Right lobe of liver (tissue), 6 donors: Measurements from ENCODE around the gene PRPF38B. TPM values are rescaled to one million over a fixed set of nuclear protein-coding genes. Genes with fewer than 3 reads are reported as not detected.

ENCODE experiments used
- ATAC-seq, 4 donors: fragments of 200-7000 bp; cut with Tn5 transposase; one replicate each; pipeline ENCODE4 v1.9.1; 2020; ENCODE audit warnings: mild to moderate bottlenecking in 4 of 4, moderate library complexity in 4 of 4
- DNase-seq, 3 donors: peaks; one replicate each; pipeline ENCODE4 v3.0.0-alpha.2; 2020
- H3K27ac ChIP-seq, 3 donors: fragments of 200-600 bp; one replicate each; pipeline ENCODE4 v1.8.0; 2022
- H3K27me3 ChIP-seq, 2 donors: fragments of 200-600 bp; one replicate each; pipeline ENCODE4 v1.8.0; 2022
- H3K36me3 ChIP-seq, 4 donors: fragments of 200-600 bp; sonication (generic) in 1 of 4; one replicate each; pipeline versions ENCODE4 v1.5.1 to v1.8.0; 2017 to 2022; ENCODE audit warnings: control low read depth in 1 of 4
- H3K4me1 ChIP-seq, 4 donors: fragments of 200-600 bp; sonication (generic) in 1 of 4; one replicate each; pipeline versions ENCODE4 v1.5.1 to v1.8.0; 2017 to 2022; ENCODE audit warnings: control low read depth in 1 of 4
- H3K4me3 ChIP-seq, 3 donors: fragments of 200-600 bp; one replicate each; pipeline ENCODE4 v1.8.0; 2022
- H3K9me3 ChIP-seq, 4 donors: fragments of 200-600 bp; sonication (generic) in 1 of 4; one replicate each; pipeline versions ENCODE4 v1.5.1 to v1.8.0; 2017 to 2022; ENCODE audit warnings: control low read depth in 1 of 4
- POLR2A ChIP-seq: fragments of 450-650 bp; IDR thresholded peaks from one replicate; pipeline ENCODE4 v1.6.1; 2017; ENCODE audit warnings: antibody characterized with exemption, mild to moderate bottlenecking
- WGBS: methylation state at CpG from one replicate; pipeline ENCODE4 v1.1.6; 2018; ENCODE audit warnings: low coverage, low lambda C conversion rate; ENCODE audit not compliant: insufficient coverage; ENCODE audit errors: missing lambda C conversion rate; 5-methylcytosine and 5-hydroxymethylcytosine counted together
- intact Hi-C, 2 donors: fragments of 100-400 bp; cut with DNase I; formaldehyde crosslinking; loops; one replicate each; pipeline versions ENCODE4 v1.11.2 to v1.14.1; 2022
- total RNA-seq, 6 experiments: library from RNA; depleted of rRNA in 2 of 6; stranded (reverse); fragments of >200 nt in 2 of 6; fragmentation: NEBNext Ultra II Directional in 3 of 6; extraction: Animal tissue kit (Norgen Biotek cat#: 25700) in 3 of 6; gene quantifications; one replicate each; pipeline versions ENCODE4 v1.1.0 to v1.2.4, GENCODE V29; 2016 to 2023
- TF ChIP-seq, protein P1 (sequence below), 4 donors: fragments of 200-600 bp in 3 of 4; fragments of 450-650 bp in 1 of 4; IDR thresholded peaks; one replicate each; pipeline versions ENCODE4 v1.5.1 to v1.8.0; 2016 to 2022; ENCODE audit warnings: antibody characterized with exemption in 4 of 4, mild to moderate bottlenecking in 2 of 4
- donor health status: DM: no; HTN: yes; CAD: no.
- donor health status: DM: no; HTN: no; CAD: no.
- donor health status: DM: no; HTN: no; CAD: no.
- donor health status: DM: no; HTN: yes; CAD: no.
- donor health status: DM: no; HTN: yes; CAD: no.

The PRPF38B gene
- total RNA-seq, 6 experiments from 2014 or later: 8.6 to 20.3 (median 12.6) TPM

DNA sequence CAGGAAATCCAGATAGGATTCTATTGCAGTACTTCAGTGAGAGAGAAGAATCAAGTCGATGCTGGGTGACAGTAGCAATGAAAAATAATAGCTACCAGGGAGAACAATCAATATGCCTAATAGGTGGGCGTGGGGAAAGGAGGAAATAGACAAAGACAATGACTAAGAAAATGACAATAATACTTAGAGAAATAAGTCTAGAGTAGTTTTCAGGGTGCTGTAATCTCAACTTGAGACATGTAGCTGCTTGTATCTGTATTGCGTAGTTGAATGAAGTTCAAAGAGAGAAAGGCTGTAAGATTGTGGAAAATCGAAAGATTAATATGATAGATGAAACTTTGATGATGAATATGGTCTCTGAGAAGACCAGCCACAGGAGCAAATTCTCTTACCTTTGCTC is 57.0 kb downstream of the PRPF38B start:
- DNase-seq (no peak), ATAC-seq (no peak)
- intact Hi-C loops: no loop called here
- H3K4me1 ChIP-seq: peaks cover 0 to 5% (median 2%) of the 10 kb centered on the region in 4 donors
- no peak overlapping the region for H3K27ac ChIP-seq
- peaks cover 0 to 9% (median 0%) of the 10 kb centered on the region in 4 donors for H3K36me3 ChIP-seq
- no peak for TF ChIP-seq POLR2A
- TF ChIP-seq, protein P1, sequence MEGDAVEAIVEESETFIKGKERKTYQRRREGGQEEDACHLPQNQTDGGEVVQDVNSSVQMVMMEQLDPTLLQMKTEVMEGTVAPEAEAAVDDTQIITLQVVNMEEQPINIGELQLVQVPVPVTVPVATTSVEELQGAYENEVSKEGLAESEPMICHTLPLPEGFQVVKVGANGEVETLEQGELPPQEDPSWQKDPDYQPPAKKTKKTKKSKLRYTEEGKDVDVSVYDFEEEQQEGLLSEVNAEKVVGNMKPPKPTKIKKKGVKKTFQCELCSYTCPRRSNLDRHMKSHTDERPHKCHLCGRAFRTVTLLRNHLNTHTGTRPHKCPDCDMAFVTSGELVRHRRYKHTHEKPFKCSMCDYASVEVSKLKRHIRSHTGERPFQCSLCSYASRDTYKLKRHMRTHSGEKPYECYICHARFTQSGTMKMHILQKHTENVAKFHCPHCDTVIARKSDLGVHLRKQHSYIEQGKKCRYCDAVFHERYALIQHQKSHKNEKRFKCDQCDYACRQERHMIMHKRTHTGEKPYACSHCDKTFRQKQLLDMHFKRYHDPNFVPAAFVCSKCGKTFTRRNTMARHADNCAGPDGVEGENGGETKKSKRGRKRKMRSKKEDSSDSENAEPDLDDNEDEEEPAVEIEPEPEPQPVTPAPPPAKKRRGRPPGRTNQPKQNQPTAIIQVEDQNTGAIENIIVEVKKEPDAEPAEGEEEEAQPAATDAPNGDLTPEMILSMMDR (IDR thresholded peaks at IDR 0.05): no peak
- 78% methylated on average over 4 of the region's 4 CpGs for WGBS
- no peaks in the 10 kb centered on the region for H3K27me3 ChIP-seq
- no peaks in the 10 kb centered on the region for H3K9me3 ChIP-seq
- no peak overlapping the region for H3K4me3 ChIP-seq

DNA sequence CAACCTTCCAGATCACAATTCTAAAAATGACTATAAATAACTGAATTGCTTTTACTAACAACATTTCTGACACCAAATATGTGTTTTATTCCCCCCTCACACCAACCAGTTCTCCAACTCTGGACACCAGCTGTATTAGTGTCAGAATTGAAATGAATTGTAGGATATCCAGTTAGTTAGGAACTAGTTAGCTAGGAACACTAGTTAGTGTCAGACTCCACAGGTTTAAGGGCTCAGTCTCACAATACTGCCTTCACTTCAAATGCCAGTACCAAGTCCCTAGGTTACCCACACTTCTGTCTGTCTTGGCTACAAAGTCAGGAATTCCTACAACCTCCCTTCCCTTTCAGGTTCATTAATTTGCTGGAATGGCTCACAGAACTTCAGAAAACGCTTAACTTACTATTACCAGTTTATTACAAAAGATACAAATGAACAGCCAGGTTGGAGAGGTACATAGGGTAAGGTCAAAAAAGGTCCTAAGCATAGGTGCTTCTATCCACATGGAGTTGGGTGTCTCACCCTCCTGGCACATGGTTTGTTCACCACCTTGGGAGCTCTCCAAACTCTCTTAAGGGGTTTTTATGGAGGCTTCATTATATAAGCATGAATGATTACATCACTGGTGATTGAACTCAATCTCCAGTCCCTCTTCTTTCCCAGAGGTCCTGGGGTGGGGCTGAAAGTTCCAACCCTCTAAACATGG is 58.5 kb downstream of the PRPF38B start:
- no peak for DNase-seq
- intact Hi-C loops: no loop called here
- H3K4me1 ChIP-seq: peaks cover 0 to 5% (median 2%) of the 10 kb centered on the region in 4 donors
- TF ChIP-seq POLR2A: no peak
- TF ChIP-seq, protein P1 (IDR thresholded peaks at IDR 0.05): no peak
- no peaks in the 10 kb centered on the region for H3K27me3 ChIP-seq
- WGBS: 92% methylated on average over 1 of the region's 1 CpG
- H3K36me3 ChIP-seq: peaks cover 0 to 14% (median 0%) of the 10 kb centered on the region in 4 donors
- no peaks in the 10 kb centered on the region for H3K9me3 ChIP-seq
- ATAC-seq: no peak
- H3K27ac ChIP-seq: no peak overlapping the region
- no peak overlapping the region for H3K4me3 ChIP-seq

Other genes with a start within 250 kb of the PRPF38B start
- not detected for gene NBPF6, start 242.0 kb upstream of the PRPF38B start, total RNA-seq
- gene EEIG2, start 132.2 kb upstream of the PRPF38B start, total RNA-seq: 1 to 10 TPM in 5 of 6 experiments, under 1 TPM in 1; 0.88 to 6.5 (median 2.6) TPM
- 1 to 10 TPM in 1 of 6 experiments, under 1 TPM in 5; 0.18 to 1.2 (median 0.70) TPM for gene HENMT1, start 31.2 kb upstream of the PRPF38B start, total RNA-seq
- not detected for gene FNDC7, start 20.6 kb downstream of the PRPF38B start, total RNA-seq
- 10 to 100 TPM; 15.3 to 32.2 (median 22.3) TPM for gene STXBP3, start 54.4 kb downstream of the PRPF38B start, total RNA-seq
- gene AKNAD1, start 164.8 kb downstream of the PRPF38B start, total RNA-seq: not detected
- gene GPSM2, start 184.7 kb downstream of the PRPF38B start, total RNA-seq: 1 to 10 TPM in 2 of 6 experiments, under 1 TPM in 4; 0.51 to 2.1 (median 0.89) TPM